ENCODE results near the gene PXK. TPM values are rescaled to one million over a fixed set of nuclear protein-coding genes. Genes with fewer than 3 reads are reported as not detected.

Gene PXK
- total RNA-seq, 2 experiments from 2014 or later = 22.2 to 23.6 TPM

GRCh38 chr3:58291671-58292338, 40.9 kb upstream of the PXK start:
- Mint-ChIP-seq H3K27ac (no peak overlapping the region), H3K4me1 (ENCODE audit: low read depth) (no peaks in the 10 kb centered on the region), H3K9me3 (no peaks in the 10 kb centered on the region), H3K4me3 (no peak overlapping the region), H3K27me3 (no peaks in the 10 kb centered on the region), H3K36me3 (ENCODE audit: low read depth) (no peaks in the 10 kb centered on the region)
- ATAC-seq = no peak
- CTCF ChIA-PET = interaction anchor here (0.6 to 1.2 kb wide), 2 partner anchors 9 to 14 kb away, joined by 3 read pairs; partner anchors contain the start of genes HTD2 and RPP14
- intact Hi-C loops (cut with micrococcal nuclease) = no loop called here
- POLR2A ChIA-PET = interaction anchor here (0.6 kb wide), 1 partner anchor 1469 kb away, joined by 4 read pairs; no protein-coding TSS in a partner anchor
- no peak for TF ChIP-seq CTCF (IDR thresholded peaks at IDR 0.05)
- no peak for DNase-seq

GRCh38 chr3:58292866-58293265, 39.8 kb upstream of the PXK start:
- no peak for ATAC-seq
- no peak for TF ChIP-seq CTCF (IDR thresholded peaks at IDR 0.05)
- H3K4me3 Mint-ChIP-seq = no peak overlapping the region
- no peaks in the 10 kb centered on the region for H3K4me1 Mint-ChIP-seq (ENCODE audit: low read depth)
- no peak for DNase-seq
- ChIA-PET CTCF (interaction anchor here (1.0 to 1.3 kb wide), 3 partner anchors 8 to 122 kb away, joined by 3 to 6 read pairs (median 3); partner anchors contain the start of genes HTD2 and RPP14), POLR2A (no interaction called here)
- H3K27ac Mint-ChIP-seq = no peak overlapping the region
- H3K36me3 Mint-ChIP-seq (ENCODE audit: low read depth) = no peaks in the 10 kb centered on the region
- no peaks in the 10 kb centered on the region for H3K27me3 Mint-ChIP-seq
- H3K9me3 Mint-ChIP-seq = no peaks in the 10 kb centered on the region
- intact Hi-C loops (cut with micrococcal nuclease) = no loop called here

GRCh38 chr3:58293516-58293915, 39.2 kb upstream of the PXK start:
- Mint-ChIP-seq H3K36me3 (ENCODE audit: low read depth) (no peaks in the 10 kb centered on the region), H3K27me3 (peaks cover 1% of the 10 kb centered on the region), H3K4me3 (no peak overlapping the region), H3K9me3 (no peaks in the 10 kb centered on the region), H3K4me1 (ENCODE audit: low read depth) (no peaks in the 10 kb centered on the region), H3K27ac (no peak overlapping the region)
- ATAC-seq (no peak), DNase-seq (no peak)
- CTCF ChIA-PET = interaction anchor here (1.3 kb wide), 1 partner anchor 13 kb away, joined by 6 read pairs; the partner anchor contains the start of genes HTD2 and RPP14
- TF ChIP-seq CTCF (IDR thresholded peaks at IDR 0.05) = no peak
- intact Hi-C loops (cut with micrococcal nuclease) = no loop called here
- POLR2A ChIA-PET = no interaction called here

- DNase-seq = no peak
- Mint-ChIP-seq H3K4me3 (no peak overlapping the region), H3K27me3 (peaks cover 13% of the 10 kb centered on the region), H3K4me1 (ENCODE audit: low read depth) (no peaks in the 10 kb centered on the region), H3K9me3 (peaks cover 1% of the 10 kb centered on the region), H3K36me3 (ENCODE audit: low read depth) (no peaks in the 10 kb centered on the region), H3K27ac (no peak overlapping the region)
- no peak for ATAC-seq
- CTCF ChIA-PET = interaction anchor here (0.7 to 3.7 kb wide), 4 partner anchors 11 to 108 kb away, joined by 3 to 13 read pairs (median 5); partner anchors contain the start of genes HTD2 and RPP14
- TF ChIP-seq CTCF (IDR thresholded peaks at IDR 0.05) = no peak
- intact Hi-C loops (cut with micrococcal nuclease) = no loop called here
- POLR2A ChIA-PET = no interaction called here
Observed at GRCh38 chr3:58296269-58296668, 36.4 kb upstream of the PXK start.

GRCh38 chr3:58296843-58297242, 35.8 kb upstream of the PXK start:
- Mint-ChIP-seq H3K9me3 (peaks cover 3% of the 10 kb centered on the region), H3K4me3 (no peak overlapping the region), H3K27me3 (peaks cover 17% of the 10 kb centered on the region), H3K27ac (no peak overlapping the region), H3K36me3 (ENCODE audit: low read depth) (no peaks in the 10 kb centered on the region), H3K4me1 (ENCODE audit: low read depth) (no peaks in the 10 kb centered on the region)
- DNase-seq = no peak
- POLR2A ChIA-PET = no interaction called here
- TF ChIP-seq CTCF (IDR thresholded peaks at IDR 0.05) = no peak
- ATAC-seq = no peak
- CTCF ChIA-PET = interaction anchor here (3.7 kb wide), 1 partner anchor 10 kb away, joined by 13 read pairs; the partner anchor contains the start of genes HTD2 and RPP14
- intact Hi-C loops (cut with micrococcal nuclease) = no loop called here

Measured in activated CD8-positive, alpha-beta T cell treated with anti-CD3 and anti-CD28 coated beads for 36 hours (primary cell).